ENCODE data around the gene PNMA1. TPM values are rescaled to one million over a fixed set of nuclear protein-coding genes. Genes with fewer than 3 reads are reported as not detected.
A peak's percentile ranks its signal among the peaks of the same experiment; 100 is the strongest.

PNMA1 gene
- polyA plus RNA-seq (ENCODE audit: insufficient read length in 4 of 4) = 100 to 1,000 TPM in 2 of 4 donors, 10 to 100 TPM in 2; 86.5 to 109 (median 94.9) TPM

DNA sequence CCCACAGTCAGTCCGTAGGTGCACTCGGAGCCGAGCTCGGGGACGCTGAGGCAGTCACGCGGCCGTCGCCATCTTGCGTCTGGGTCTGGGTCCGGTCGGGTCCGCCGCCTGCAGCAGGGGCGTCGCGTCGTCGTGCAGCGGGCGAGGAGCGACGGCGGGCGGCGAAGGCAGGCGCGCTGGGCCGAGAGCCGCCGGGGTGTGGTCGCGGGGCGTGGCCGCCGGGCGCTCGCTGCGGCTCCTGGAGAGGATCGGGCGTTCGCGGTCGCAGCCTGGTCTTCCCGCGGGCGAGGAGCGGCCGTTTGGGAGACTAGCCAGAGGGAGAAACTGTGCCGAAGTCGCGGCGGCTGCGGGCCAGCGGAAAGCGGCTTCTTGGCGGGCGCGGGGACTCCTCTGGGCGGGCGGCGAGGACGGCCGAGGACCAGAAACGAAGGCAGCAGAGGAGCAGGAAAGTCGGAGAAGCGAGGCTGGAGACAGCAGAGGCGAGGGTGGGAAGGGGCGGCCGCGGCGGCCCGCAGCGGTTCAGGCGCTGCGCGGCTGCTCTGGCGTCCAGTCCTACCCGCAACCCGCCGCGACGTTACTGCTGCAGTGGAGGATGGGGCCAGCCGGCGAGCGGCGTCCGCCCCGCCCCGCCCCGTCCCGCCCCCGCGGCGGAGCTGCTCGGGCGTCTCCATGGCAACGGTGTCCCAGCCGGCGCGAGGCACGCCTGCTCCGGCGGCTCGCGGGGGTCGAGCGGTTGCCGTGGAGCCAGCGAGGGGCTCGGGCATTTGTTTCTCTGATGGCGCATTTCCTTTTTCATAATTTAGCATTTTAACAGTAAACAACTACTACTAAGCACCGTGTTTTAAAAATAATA, at the start of gene PNMA1:
TSS of gene PNMA1 (minus strand) at position 582 of the 853 bp plus-strand sequence. CDS start 745 bp downstream, outside the sequence.
- peak in 3 of 4 donors; percentile 78 to 82 (median 81) for DNase-seq (ENCODE audit: low read depth in 4 of 4, low spot score in 2 of 4)

GRCh38 chr14:73763396-73763795, 49.2 kb upstream of the PNMA1 start:
- DNase-seq (ENCODE audit: low read depth in 4 of 4, low spot score in 2 of 4) = no peak

- no peak for DNase-seq (ENCODE audit: low read depth in 4 of 4, low spot score in 2 of 4)
These were observed 48.2 kb upstream of the PNMA1 start for GRCh38 chr14:73762375-73762822.

DNA sequence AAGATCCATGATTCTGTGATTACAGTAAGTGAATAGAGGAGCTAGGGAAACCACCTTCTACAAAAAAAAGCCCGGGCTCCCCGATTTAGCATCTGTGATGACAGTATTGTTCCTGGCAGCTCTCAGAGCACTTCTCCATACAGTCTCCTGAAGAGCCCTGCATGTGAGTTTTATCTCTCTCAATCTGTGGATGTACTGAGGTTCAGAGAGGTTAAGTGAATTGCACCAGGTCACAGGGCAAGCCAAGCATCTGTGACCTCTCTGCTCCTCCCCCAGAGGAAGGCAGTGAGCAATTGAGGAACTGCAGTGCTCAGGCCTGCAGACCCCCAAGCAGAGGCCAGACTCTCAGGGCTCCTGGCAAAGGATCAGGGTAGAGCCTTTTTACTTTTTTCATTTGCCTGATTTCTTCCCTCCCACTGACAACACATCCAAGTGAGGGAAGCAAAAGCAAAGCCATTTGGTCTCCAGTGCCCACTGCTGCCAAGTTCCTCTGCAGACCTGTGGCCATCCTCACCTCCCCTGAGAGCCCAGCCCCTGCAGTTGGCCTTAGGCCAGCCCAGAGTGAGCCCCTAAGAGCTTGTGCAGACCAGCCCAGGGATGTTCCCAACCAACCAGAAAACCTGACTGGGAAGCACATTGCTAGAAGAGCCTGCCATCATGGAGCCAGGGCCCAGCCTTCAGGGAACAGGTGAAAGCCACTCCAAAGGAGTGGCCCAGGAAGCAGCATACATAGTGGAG, 47.6 kb upstream of the PNMA1 start:
- DNase-seq (ENCODE audit: low read depth in 4 of 4, low spot score in 2 of 4) = no peak

- DNase-seq (ENCODE audit: low read depth in 4 of 4, low spot score in 2 of 4) = no peak
These were observed 46.7 kb upstream of the PNMA1 start for GRCh38 chr14:73760598-73761586.

GRCh38 chr14:73759714-73760597, 45.8 kb upstream of the PNMA1 start:
- peak in 3 of 4 donors; percentile 85 to 89 (median 86) for DNase-seq (ENCODE audit: low read depth in 4 of 4, low spot score in 2 of 4)

- DNase-seq (ENCODE audit: low read depth in 4 of 4, low spot score in 2 of 4) = no peak
These were observed 45.1 kb upstream of the PNMA1 start for GRCh38 chr14:73759183-73759713.

DNA sequence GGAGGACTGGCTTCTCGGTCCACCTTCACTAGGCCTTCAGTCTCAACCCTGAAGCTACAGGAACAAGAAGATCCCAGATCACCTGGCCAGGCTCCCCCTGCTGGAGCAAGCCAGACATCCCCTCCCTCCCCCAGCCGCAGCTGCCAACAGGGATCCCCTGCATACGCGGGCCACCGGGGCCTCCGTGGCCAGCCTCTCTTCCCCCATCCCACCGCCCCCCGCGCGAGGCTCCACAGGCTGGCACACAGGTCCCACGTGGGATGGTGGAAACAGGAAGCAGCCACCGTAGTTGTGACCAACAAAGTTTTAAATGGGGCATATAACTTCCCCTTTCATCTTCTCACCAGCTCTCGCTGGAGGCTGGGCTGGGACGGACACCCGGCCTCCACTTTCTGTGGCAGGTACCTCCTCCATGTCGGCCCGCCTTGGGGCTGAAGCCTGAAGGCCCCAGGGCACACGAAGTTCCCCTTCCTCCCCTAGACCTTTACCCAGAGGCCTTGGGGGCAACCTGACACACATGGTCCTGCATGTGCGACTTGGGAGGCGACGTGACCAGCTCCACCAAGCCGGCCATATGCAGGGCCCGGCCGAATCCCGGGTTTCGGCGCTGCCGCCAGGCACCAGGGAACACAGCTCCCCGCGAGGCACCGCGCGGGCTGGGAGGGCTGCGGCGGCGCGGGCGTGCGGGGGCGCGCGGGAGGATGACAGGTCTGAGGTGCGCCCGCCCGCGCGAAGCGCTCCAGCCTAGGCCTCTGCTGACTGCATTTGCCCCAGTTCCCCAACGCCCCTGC, 44.4 kb upstream of the PNMA1 start:
- no peak for DNase-seq (ENCODE audit: low read depth in 4 of 4, low spot score in 2 of 4)

DNA sequence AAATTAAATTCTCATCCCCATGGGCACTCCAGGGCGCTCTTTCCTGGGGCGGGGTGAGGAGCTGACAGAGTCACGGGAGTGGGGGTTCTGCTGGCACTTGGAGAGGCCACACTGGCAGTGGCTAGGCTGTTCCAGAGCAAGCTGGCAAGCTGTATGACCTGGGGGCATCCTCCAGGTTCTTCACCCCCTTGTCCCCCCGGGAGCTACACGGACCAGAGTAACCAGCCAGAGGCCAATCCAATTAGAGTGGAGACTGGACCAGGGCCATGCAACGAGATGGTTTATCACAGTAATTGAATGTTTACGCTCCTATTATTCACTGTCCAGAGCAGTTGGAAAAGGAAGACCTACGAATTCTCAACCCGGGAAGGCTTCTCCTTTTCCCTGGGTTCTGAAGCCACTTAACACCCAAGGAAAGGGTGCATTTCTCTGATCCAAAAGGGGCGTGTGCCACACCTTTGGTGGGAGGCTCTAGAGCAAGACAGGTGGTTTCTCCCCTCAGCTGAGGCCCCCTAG, 43.8 kb upstream of the PNMA1 start:
- DNase-seq (ENCODE audit: low read depth in 4 of 4, low spot score in 2 of 4) = no peak

DNA sequence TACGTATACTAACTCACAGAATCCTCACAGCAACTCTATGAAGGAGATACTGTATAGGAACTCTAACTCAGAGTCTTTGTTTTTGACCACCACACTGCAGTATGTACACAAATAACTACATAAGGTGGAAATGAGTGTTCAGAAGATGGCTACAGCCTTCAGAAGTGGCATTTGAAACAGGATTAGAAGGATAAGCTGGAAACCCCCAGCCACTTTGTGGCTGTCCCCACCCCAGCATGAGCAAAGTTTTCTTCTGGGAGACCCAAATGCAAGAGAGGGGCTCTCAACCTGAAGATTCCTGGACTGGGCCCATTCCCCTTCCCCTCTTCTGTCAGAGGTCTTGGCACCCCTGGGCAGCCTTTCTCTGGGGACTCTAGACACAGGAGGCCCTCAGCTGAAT, 43.2 kb upstream of the PNMA1 start:
- no peak for DNase-seq (ENCODE audit: low read depth in 4 of 4, low spot score in 2 of 4)

- no peak for DNase-seq (ENCODE audit: low read depth in 4 of 4, low spot score in 2 of 4)
These were observed 41.3 kb upstream of the PNMA1 start for GRCh38 chr14:73755434-73756014.

DNA sequence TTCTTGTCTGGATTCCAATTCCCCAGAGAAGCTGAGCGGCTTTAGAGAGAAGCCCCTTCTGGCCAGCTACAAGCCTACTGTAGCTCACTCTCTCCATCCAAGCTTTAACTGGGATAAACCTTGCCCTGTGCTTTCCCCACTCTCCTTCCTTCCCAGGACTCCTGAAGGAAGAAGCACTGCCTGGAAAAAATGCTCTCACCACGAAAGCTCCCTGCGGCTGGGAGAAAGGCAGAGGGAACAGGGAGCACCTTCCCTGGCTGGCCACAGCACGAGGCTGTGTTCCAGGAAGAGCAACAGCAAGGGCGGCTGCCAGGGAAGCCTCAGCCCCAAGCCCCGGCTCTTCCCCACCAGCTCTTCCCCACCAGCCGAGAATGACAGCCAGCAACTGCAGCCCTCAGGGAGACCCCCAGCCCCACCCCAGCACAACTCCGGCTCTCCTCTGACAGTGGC, 40.8 kb upstream of the PNMA1 start:
- DNase-seq (ENCODE audit: low read depth in 4 of 4, low spot score in 2 of 4) = no peak

GRCh38 chr14:73753887-73754795, 40.0 kb upstream of the PNMA1 start:
- no peak for DNase-seq (ENCODE audit: low read depth in 4 of 4, low spot score in 2 of 4)

DNA sequence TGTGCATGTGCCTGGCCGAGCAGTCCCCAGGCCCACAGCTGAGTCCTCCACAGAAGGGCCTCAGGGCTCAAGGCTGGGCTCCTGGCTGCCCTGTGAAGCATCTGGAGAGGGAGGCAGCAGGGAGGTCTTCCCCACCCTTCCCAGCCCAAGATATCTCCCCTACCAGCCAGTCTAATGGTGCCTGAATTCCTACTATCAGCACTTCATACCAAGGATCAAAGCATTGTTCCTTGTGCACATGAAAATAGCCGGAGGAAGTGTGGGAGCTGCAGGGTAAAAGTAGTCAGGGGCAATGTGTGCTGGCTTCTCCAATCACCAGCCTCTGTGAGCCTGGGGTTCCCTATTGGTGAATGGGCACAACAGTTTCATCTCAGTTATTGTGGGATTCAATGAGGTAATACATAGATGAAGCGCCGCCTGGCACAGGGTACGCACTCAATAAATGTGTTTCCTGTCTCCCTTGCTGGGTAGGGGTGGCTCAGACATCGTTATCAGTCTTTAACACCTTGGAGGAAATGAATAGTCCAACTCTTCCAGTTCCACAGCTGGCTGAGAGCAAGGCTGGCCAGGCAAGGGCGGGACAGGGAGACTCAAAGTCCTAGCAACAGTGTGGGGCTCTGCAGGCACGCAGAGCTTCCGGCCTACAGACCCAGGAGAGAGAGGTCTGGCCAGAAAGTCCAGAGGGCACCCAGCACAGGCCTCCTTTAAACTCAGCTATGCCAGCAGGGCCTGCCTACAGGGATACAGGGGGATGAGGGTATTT, 39.1 kb upstream of the PNMA1 start:
- no peak for DNase-seq (ENCODE audit: low read depth in 4 of 4, low spot score in 2 of 4)

GRCh38 chr14:73752297-73752992, 38.3 kb upstream of the PNMA1 start:
- no peak for DNase-seq (ENCODE audit: low read depth in 4 of 4, low spot score in 2 of 4)

Data from left renal cortex interstitium (tissue), 4 donors.